NCI-H2196 treated with DMSO at 0.1 percent for 48 hours (cell line): ENCODE data around the gene PLCL1.

ENCODE experiments used
- DNase-seq: peaks from one replicate; lab custom pipeline; 2025; ENCODE audit not compliant: unreplicated experiment; lab: John Stamatoyannopoulos, UW

Gene PLCL1

DNA sequence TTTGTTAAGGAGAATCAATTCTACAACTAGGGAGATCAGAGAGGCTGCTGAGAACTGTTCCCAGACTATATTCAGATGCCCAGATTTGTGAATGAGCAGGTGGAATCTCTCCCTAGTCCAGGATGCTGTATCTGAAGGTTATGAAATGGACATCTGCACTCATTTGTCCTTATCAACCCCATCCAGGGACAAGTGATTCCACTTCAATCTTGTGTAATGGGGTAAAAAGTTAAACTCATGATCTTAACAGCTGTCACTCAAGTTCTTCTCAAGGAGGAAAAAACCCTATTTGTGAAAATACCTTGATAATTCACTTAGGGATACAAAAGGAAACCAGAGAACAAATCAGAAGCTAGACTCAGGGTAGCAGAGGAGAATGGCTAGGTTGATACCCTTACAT is 144.8 kb downstream of the PLCL1 start:
- DNase-seq, result no peak

DNA sequence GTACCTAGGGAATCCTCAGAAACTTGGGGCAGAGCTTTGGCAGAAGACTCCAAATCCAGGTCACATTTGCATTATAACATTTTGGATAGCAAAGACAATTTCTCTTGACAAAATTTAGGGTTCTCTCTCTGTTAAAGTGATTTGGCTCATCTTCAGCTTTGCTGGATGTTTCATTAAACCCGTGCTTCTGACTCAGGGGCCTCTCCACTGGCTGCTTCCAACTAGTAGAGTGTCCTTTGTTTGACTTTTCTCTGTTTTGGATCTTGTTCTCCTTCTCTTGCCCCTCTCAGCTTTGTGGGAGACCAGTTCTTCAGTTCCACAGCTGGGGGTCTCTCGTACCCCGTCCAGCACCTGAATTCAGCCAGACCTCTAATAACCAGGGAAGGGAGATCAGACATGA is 145.6 kb downstream of the PLCL1 start:
- no peak for DNase-seq

- no peak for DNase-seq
Measured at GRCh38 chr2:197950724-197951123, 146.3 kb downstream of the PLCL1 start.

- no peak for DNase-seq
Measured at GRCh38 chr2:197952540-197953202, 148.3 kb downstream of the PLCL1 start.

DNA sequence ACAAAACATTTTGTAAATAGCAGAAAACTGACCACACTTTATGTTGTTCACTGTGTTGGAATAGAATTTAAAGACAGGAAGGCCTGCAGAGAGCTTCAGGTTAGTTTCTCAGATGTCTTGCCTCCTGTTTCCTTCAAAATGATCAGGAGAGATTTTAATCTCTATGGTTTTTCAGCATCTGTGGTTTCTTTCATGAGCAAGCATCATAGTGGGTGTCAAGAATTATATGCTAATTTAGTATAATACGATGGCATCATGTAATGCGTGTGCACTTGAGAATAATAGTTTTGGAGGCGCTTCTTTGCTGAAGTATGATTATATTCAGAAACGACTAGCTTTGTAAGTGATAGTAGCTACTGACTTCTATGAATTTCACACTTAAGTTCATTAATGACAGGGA is 149.9 kb downstream of the PLCL1 start:
- no peak for DNase-seq

- DNase-seq, result no peak
Measured at GRCh38 chr2:197958592-197959150, 154.3 kb downstream of the PLCL1 start.

DNA sequence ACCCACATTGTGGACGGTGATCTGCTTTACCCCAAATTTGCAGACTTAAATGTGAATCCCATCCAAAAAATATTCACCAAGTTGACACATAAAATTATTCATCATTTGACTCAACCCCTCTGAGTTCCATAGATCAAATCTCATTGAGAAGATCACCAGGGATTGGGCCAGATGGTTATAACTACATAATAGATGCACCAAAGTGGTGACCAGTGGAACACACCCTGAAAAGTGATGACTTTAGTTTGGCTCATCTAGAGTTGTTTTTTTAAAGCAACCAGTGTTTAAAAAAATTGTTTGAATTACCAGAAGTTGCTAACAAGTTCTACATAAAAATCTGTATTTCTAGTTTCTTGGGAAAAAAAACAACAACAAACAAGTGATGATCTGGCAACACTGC is 155.0 kb downstream of the PLCL1 start:
- DNase-seq, result no peak

DNA sequence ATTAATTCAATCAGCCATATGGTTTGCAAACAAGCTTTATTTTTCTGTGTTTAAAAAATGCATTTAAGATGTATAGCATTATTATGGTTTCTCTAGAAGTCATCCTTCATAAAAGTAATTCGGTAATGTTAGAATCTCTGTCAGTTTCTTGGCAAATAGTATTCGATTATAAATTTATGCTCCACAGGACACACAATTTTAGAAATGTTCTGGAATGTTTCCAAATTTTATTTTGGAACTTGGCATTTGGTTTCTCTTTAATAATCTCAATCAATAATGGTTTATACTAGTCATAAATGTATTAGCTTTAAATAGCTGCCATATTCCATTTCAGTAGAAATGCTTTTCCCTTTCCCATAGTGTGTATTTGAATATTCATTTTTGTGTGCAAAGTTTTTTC is 156.4 kb downstream of the PLCL1 start:
- no peak for DNase-seq

GRCh38 chr2:197964720-197965119 is 160.3 kb downstream of the PLCL1 start:
- no peak for DNase-seq

- no peak for DNase-seq
Measured at GRCh38 chr2:197965756-197966155, 161.4 kb downstream of the PLCL1 start.

DNA sequence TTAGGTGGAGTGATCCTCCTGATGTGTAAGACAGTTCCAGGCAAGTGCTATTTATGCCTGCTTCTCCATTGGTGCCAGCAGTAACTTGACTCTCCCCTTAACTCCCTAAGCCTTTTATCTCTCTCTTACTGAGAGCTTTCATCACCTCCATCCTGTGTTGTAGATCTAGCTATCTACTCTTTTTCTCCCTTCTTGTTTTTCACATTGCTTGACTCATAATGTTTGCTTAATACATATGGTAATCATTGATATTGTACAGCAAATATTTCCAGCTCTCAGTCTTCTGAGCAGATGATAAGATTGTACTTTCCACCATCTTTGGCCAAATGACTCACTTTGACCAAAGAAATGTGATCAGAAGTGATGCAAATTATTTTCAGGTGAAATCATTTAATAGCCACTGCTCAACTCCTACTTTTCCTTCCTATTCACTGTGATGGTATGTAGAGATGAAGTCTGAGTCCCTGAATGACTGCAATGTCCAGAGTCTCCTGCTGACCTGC is 165.0 kb downstream of the PLCL1 start:
- DNase-seq, result no peak

GRCh38 chr2:197972061-197972460 is 167.7 kb downstream of the PLCL1 start:
- no peak for DNase-seq

GRCh38 chr2:197972587-197972986 is 168.2 kb downstream of the PLCL1 start:
- no peak for DNase-seq

GRCh38 chr2:197973772-197974171 is 169.4 kb downstream of the PLCL1 start:
- no peak for DNase-seq

DNA sequence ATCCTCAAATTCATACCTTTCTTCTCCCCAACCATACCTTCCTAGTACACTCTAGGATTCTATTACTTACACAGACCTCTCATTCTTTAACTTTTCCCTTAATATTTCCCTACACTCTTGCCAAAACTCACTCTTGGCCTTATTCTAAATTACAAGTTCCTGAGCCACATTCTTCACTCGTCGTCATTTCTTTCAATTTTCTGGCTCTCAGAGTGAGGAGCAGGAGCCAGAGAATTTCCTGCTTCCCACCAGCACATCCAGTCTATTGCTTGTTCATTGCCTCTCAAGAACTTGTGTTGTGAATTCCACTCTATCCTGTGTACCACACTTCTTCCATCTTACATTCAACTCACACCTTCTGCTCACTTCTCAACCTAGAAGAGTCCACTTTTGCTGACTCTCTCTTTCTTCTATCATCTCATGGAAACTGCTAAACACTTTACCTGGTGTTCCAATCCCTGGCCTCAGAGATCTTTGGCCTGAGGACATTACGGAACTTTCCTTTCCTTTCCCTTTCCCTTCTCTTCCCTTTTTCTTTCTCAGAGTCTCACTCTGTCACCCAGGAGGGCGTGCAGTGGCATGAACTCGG is 171.6 kb downstream of the PLCL1 start:
- DNase-seq, result no peak

GRCh38 chr2:197978971-197979370 is 174.6 kb downstream of the PLCL1 start:
- DNase-seq, result no peak

GRCh38 chr2:197982565-197982964 is 178.2 kb downstream of the PLCL1 start:
- DNase-seq, result no peak

DNA sequence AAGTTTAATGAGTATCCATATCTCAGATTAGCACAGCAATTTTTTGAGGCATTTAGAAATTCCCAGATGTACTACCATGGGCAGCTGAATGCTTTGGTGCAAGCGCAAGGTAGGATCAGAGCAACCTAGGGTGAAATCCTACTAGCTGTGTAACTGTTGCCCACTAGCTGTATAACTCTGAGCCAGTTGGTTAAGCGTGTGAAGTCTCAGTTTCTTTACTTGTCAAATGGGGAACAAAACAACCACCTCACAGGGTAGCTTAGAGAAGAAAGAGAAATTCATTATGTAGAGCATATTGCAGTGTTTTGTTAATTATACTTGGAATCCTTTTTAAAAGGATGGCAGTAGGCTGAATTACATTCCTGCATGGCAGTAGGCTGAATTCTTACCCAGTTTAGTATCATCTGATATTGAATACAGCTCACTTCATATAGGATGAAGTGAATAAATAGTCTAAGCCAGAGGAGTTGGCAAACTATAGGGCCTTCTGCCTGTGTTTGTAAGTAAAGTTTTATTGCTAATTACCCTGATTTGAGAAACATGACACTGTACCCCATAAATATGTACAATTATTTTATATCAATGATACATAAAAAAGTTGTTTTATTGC is 180.7 kb downstream of the PLCL1 start:
- DNase-seq, result no peak

GRCh38 chr2:197986977-197987376 is 182.6 kb downstream of the PLCL1 start:
- no peak for DNase-seq

DNA sequence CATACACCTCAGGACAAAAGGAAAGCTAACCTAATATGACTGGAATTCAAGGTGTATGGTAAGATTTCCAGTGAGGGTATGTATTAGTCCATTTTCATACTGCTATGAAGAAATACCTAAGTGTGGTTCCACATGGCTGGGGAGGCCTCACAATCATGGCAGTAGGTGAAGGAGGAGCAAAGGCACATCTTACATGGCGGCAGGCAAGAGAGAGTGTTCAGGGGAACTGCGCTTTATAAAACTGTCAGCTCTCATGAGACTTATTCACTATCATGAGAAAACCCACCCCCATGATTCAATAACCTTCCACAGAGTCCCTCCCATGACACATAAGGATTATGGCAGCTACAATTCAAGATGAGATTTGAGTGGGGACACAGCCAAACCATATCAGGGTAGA is 186.0 kb downstream of the PLCL1 start:
- no peak for DNase-seq

GRCh38 chr2:197992482-197993133 is 188.2 kb downstream of the PLCL1 start:
- no peak for DNase-seq

- no peak for DNase-seq
Measured at GRCh38 chr2:197993363-197993762, 189.0 kb downstream of the PLCL1 start.
